Measurements from ENCODE around the gene CREB5.

CREB5 gene

GRCh38 chr7:28748933-28749584 is 336.7 kb downstream of the CREB5 start:
- peak; percentile 7 for DNase-seq (ENCODE audit: low spot score)

GRCh38 chr7:28749638-28750037 is 337.3 kb downstream of the CREB5 start:
- DNase-seq (ENCODE audit: low spot score): no peak

GRCh38 chr7:28750981-28751380 is 338.7 kb downstream of the CREB5 start:
- DNase-seq (ENCODE audit: low spot score): no peak

- DNase-seq (ENCODE audit: low spot score): no peak
These were observed 341.3 kb downstream of the CREB5 start for GRCh38 chr7:28753613-28754012.

- no peak for DNase-seq (ENCODE audit: low spot score)
These were observed 341.7 kb downstream of the CREB5 start for GRCh38 chr7:28754027-28754426.

DNA sequence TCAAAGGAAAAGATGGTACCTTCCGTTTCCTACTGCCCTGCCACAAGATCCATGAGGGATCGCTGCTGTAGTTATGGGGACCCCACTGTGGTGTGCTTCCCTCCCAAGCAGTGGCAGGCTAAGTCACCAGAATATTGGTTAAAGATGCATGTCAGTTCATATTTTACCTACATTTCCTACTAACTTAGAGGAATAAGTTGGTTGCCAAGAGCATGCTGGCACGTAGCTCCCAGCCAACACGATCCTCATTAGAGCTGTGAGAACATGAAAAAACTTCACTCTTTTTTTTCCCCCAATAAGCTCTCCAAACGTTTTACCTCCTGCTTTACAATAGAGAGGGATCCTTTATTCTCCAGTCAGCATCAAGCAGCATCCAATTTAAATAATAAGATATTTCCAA is 342.1 kb downstream of the CREB5 start:
- no peak for DNase-seq (ENCODE audit: low spot score)

GRCh38 chr7:28755255-28755654 is 342.9 kb downstream of the CREB5 start:
- DNase-seq (ENCODE audit: low spot score): no peak

DNA sequence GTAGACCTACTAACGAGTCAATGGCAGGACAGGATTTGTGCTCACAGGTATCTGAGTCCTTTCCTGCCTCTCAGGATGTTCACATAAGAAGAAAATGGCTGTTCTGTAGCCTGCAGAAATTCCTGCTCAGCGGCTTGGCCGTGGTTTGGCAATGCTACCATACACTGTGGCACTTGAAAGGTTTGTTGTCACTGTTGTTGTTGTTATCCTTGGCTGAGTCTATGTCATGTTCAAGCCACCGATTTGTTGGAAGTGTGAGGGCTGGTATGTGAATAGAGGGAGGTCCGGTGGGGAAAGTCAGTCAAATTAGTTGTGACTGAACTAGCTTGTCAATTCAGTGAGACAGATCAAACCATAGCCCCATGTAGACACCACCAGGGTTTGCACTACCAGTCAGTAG is 345.9 kb downstream of the CREB5 start:
- no peak for DNase-seq (ENCODE audit: low spot score)

- DNase-seq (ENCODE audit: low spot score): no peak
These were observed 347.2 kb downstream of the CREB5 start for GRCh38 chr7:28759475-28759971.

DNA sequence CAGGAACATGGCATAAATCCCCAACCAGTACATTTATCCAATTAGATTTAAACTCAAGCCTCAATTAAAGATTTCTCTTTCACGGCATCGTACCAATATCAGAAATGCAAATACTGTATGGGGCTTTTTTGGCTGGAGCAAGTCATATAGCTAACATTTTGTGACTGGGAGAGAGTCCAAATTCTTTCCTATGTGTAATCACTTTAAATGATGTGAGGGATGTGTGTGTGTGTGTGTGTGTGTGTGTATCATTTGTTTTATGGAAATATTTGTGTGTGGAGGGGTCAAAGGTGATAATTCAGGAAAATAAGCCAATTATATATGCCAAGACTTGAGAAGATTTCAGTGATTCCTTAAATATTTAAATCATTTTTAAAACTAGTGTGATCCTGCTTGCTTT is 349.2 kb downstream of the CREB5 start:
- DNase-seq (ENCODE audit: low spot score): no peak

GRCh38 chr7:28762651-28763050 is 350.3 kb downstream of the CREB5 start:
- DNase-seq (ENCODE audit: low spot score): no peak

- no peak for DNase-seq (ENCODE audit: low spot score)
These were observed 354.0 kb downstream of the CREB5 start for GRCh38 chr7:28766359-28766758.

GRCh38 chr7:28767356-28767755 is 355.0 kb downstream of the CREB5 start:
- no peak for DNase-seq (ENCODE audit: low spot score)

GRCh38 chr7:28768577-28769147 is 356.3 kb downstream of the CREB5 start:
- no peak for DNase-seq (ENCODE audit: low spot score)

DNA sequence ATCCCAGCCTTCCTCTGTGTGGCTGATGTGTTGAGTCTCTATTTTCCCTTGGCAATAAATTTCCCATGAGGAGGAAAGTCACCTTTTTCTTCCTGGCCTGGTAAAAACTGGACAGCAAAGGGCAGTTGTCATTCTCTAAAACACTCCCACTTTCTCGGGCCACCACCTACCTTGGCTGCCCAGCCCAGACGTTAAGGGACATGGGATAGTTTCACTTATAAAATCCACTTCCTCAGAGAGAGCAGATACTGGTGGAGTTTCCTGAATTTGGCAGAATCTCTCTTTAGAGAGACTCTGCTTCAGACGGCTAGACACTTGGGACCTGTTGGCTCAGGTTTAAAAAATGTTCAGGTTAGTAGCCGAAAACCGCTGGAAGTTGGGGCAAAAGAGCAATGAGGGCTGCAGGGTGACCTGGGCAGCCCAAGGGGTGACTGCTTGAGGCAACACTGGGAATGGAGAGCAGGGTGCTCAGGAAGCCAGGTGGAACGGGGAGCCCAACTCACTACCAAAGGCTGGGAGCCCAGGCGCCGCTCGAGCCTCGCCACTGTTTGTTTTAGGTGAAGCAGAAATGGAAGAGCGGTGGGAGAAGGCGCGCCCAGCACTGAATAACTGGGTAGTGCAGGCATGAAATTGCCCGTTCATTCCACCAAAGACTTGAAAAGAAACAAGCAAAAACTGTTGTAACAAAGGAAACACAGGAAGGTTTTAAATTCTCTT is 359.7 kb downstream of the CREB5 start:
- DNase-seq (ENCODE audit: low spot score): no peak

GRCh38 chr7:28773423-28774145 is 361.3 kb downstream of the CREB5 start:
- DNase-seq (ENCODE audit: low spot score): no peak

DNA sequence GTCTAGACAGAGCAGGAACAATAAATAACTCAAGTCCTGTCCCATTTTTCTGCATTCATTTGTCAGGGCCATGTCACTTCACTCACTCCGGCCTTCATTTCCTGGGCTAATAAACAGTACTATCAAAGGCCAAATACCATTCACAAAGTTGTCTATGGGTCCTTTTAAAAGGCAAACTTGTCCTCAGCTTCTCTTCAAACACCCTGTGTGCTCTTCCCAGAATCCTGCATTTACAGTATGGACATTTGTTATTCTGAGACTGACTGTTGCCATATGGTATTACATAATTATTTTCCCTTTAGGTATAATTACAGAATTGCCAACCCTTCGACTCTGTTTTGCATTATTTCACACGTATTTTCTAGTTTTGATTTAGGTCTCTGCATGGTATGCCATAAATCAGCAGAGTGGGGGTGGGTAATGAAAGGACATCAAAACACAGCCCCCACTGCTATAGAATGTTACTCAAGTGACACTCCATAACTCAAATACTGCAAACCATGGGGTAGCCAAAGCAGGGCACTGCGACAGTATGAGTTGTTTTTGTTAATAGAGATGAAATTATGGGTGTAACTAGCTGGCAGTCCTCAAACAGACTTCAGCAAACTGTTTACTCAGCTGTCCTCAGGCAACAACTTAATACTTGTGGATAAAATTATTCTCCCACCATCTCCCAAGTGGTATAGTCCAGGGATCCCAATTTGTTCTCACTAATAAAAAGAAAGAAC is 362.1 kb downstream of the CREB5 start:
- no peak for DNase-seq (ENCODE audit: low spot score)

GRCh38 chr7:28776463-28777157 is 364.3 kb downstream of the CREB5 start:
- no peak for DNase-seq (ENCODE audit: low spot score)

DNA sequence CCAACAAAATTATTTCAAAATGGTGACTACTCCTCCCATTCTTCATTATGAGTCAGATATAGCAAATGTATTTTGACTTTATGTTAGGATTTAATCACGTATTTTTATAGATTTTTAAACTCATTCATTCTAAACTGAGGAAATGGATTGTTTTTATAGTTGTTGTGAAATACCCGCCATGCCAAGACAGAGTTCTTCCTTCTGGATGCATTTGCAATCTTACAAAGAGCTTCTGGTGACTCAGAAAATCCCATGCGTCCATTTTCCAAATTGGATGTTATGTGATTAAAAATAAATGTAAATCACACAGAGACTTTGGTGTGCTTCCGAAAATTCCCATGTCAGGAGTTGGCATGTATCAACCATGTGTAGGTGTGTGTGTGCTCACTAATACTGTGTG is 366.5 kb downstream of the CREB5 start:
- no peak for DNase-seq (ENCODE audit: low spot score)

- DNase-seq (ENCODE audit: low spot score): no peak
These were observed 367.6 kb downstream of the CREB5 start for GRCh38 chr7:28779954-28780353.

DNA sequence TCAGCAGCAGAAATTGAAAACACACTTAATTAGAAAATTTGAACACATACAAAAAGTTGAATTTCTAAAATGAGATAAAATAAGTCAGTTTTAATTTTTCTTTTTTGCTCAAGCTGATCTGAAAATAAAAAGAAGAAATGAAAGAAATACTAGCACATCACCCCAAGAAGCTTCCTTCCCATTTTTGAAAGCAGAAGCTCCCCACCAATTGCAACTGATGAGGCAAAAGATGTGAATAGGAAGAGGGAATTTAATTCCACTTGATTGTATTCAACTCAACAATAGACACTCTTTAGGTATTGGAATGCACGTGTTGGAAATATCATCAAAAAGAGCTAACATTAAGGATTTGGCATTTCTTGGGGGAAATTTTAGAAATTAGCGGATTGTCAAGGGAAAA is 370.0 kb downstream of the CREB5 start:
- DNase-seq (ENCODE audit: low spot score): peak; percentile 36
